A549 (cell line): ENCODE measurements around the gene TMEM250. TPM values are rescaled to one million over a fixed set of nuclear protein-coding genes. Genes with fewer than 3 reads are reported as not detected.

Source experiments
- ATAC-seq, 2 experiments: fragments of 200-7000 bp in 1 of 2; fragments of >200 bp in 1 of 2; cut with Nextera tagmentation in 1 of 2; cut with Tn5 transposase in 1 of 2; 3 replicates each; pipeline versions ENCODE4 v1.8.0 to v1.9.1; 2018 to 2020; ENCODE audit warnings: mild to moderate bottlenecking in 1 of 2, moderate library complexity in 1 of 2
- CTCF ChIA-PET: fragments of 300-600 bp; sonication (Branson Sonifier 250); formaldehyde crosslinking; extraction: SDS; loops from one replicate; lab custom pipeline; 2021; ENCODE audit warnings: antibody characterized with exemption, inconsistent platforms; lab: Yijun Ruan, JAX
- POLR2A ChIA-PET: fragments of 350-600 bp; formaldehyde crosslinking; extraction: SDS; loops from one replicate; lab custom pipeline; 2021; ENCODE audit warnings: antibody characterized with exemption, inconsistent platforms; lab: Yijun Ruan, JAX
- DNase-seq, 2 experiments: peaks; one replicate each; pipeline versions ENCODE4 v3.0.0 to v3.0.0-alpha.2; 2011 to 2016; ENCODE audit warnings: low read depth in 1 of 2, low spot score in 1 of 2
- FAIRE-seq: peaks from 2 replicates; lab custom pipeline; 2011; peaks lifted over from hg19 to GRCh38; lab: Jason Lieb, UNC
- H3K27ac ChIP-seq, 2 experiments: fragments of >200 bp; sonication (Bioruptor Twin); formaldehyde crosslinking; 3 replicates each; pipeline ENCODE4 v1.5.1; 2016 to 2017
- H3K4me1 ChIP-seq: fragments of >200 bp; sonication (Bioruptor Twin); formaldehyde crosslinking; 3 replicates; pipeline ENCODE4 v1.6.1; 2016
- H3K4me2 ChIP-seq: fragments of >200 bp; sonication (Bioruptor Twin); formaldehyde crosslinking; 3 replicates; pipeline ENCODE4 v1.6.1; 2016
- H3K4me3 ChIP-seq: fragments of >200 bp; sonication (Bioruptor Twin); formaldehyde crosslinking; 3 replicates; pipeline ENCODE4 v1.5.1; 2016
- H3K9me3 ChIP-seq: fragments of >200 bp; sonication (Bioruptor Twin); formaldehyde crosslinking; 3 replicates; pipeline ENCODE4 v1.6.1; 2016
- CBX2 ChIP-seq: fragments of 200-600 bp; sonication (generic); IDR thresholded peaks from 2 replicates; pipeline ENCODE4 v1.6.1; 2016; ENCODE audit warnings: low read depth, mild to moderate bottlenecking, borderline replicate concordance
- ESRRA ChIP-seq: fragments of 150-350 bp; IDR thresholded peaks from 2 replicates; pipeline ENCODE4 v1.6.1; 2014; ENCODE audit warnings: mild to moderate bottlenecking, low read length, borderline replicate concordance
- FOSB ChIP-seq: fragments of 250-450 bp; sonication (Bioruptor Pico); IDR thresholded peaks from 2 replicates; pipeline ENCODE4 v1.5.0; 2020; ENCODE audit warnings: mild to moderate bottlenecking, moderate library complexity
- FOXS1 ChIP-seq: fragments of 250-450 bp; sonication (Bioruptor Pico); IDR thresholded peaks from 2 replicates; pipeline ENCODE4 v1.5.0; 2020; ENCODE audit warnings: mild to moderate bottlenecking, moderate library complexity
- HOXA7 ChIP-seq: fragments of 250-450 bp; sonication (Bioruptor Pico); IDR thresholded peaks from 2 replicates; pipeline ENCODE4 v1.5.0; 2020; ENCODE audit warnings: mild to moderate bottlenecking, moderate library complexity
- JUN ChIP-seq, 2 experiments: fragments of >200 bp; sonication (Bioruptor Twin); formaldehyde crosslinking; IDR thresholded peaks; 2 replicates in 1 of 2; 3 replicates in 1 of 2; pipeline ENCODE4 v1.6.1; 2016 to 2017
- KDM1A ChIP-seq: fragments of 200-600 bp; sonication (generic); IDR thresholded peaks from 2 replicates; pipeline ENCODE4 v1.6.1; 2016; ENCODE audit warnings: low read depth, mild to moderate bottlenecking
- KDM5A ChIP-seq: fragments of 200-600 bp; sonication (generic); IDR thresholded peaks from 2 replicates; pipeline ENCODE4 v1.6.1; 2016; ENCODE audit warnings: antibody characterized with exemption, mild to moderate bottlenecking
- MAZ ChIP-seq: fragments of 150-350 bp; IDR thresholded peaks from 2 replicates; pipeline ENCODE4 v1.6.1; 2014; ENCODE audit warnings: antibody characterized with exemption, low read depth, low read length, borderline replicate concordance
- NFE2L2 ChIP-seq: fragments of 150-350 bp; conservative IDR thresholded peaks from 2 replicates; pipeline ENCODE4 v1.6.1; 2014; ENCODE audit warnings: low read length
- NPAS2 ChIP-seq: fragments of 250-450 bp; sonication (Bioruptor Pico); IDR thresholded peaks from 2 replicates; pipeline ENCODE4 v1.8.0; 2022; ENCODE audit warnings: mild to moderate bottlenecking, moderate library complexity, borderline replicate concordance
- PHF8 ChIP-seq: fragments of 200-600 bp; sonication (generic); IDR thresholded peaks from 2 replicates; pipeline ENCODE4 v1.6.1; 2016; ENCODE audit warnings: low read depth, mild to moderate bottlenecking, antibody characterized with exemption, moderate library complexity, borderline replicate concordance
- RARB ChIP-seq: fragments of 250-450 bp; sonication (Bioruptor Pico); IDR thresholded peaks from 2 replicates; pipeline ENCODE4 v1.8.0; 2021; ENCODE audit warnings: mild to moderate bottlenecking, moderate library complexity
- SMC3 ChIP-seq: fragments of >200 bp; sonication (Bioruptor Twin); formaldehyde crosslinking; IDR thresholded peaks from 3 replicates; pipeline ENCODE4 v1.6.1; 2018; ENCODE audit warnings: inconsistent platforms
- ZSCAN20 ChIP-seq: fragments of 250-450 bp; sonication (Bioruptor Pico); IDR thresholded peaks from 2 replicates; pipeline ENCODE4 v1.8.0; 2022; ENCODE audit warnings: mild to moderate bottlenecking, moderate library complexity
- WGBS: methylation state at CpG from one replicate; pipeline ENCODE4 v1.1.6; 2017; ENCODE audit errors: missing lambda C conversion rate; 5-methylcytosine and 5-hydroxymethylcytosine counted together
- polyA plus RNA-seq, 4 experiments: library from polyadenylated mRNA; depleted of rRNA in 3 of 4; stranded (reverse); fragments of >200 nt; fragmentation: RNase III in 1 of 4; extraction: RNeasy Plus Mini Kit Qiagen cat#74134 plus additional on column Dnase treatment in 1 of 4; gene quantifications; 2 replicates in 3 of 4; 3 replicates in 1 of 4; pipeline ENCODE4 v1.2.3, GENCODE V29; 2011 to 2017
- TF ChIP-seq, protein P1 (sequence below): IDR thresholded peaks from 2 replicates; pipeline ENCODE4 v1.6.1; 2012
- TF ChIP-seq, protein P2 (sequence below): fragments of 250-450 bp; sonication (Bioruptor Pico); IDR thresholded peaks from 2 replicates; pipeline ENCODE4 v1.5.0; 2020; ENCODE audit warnings: low read depth, mild to moderate bottlenecking, moderate library complexity
- TF ChIP-seq, protein P3 (sequence below): fragments of 150-350 bp; IDR thresholded peaks from 2 replicates; pipeline ENCODE4 v1.6.1; 2014; ENCODE audit warnings: low read depth, mild to moderate bottlenecking, low read length
- TF ChIP-seq, protein P4 (sequence below): fragments of 200-600 bp; sonication (generic); IDR thresholded peaks from 2 replicates; pipeline ENCODE4 v1.6.1; 2016; ENCODE audit warnings: antibody characterized with exemption, mild to moderate bottlenecking, moderate library complexity

Gene TMEM250
- polyA plus RNA-seq, 2 of the 4 experiments (the other 2 are of a cell fraction) = 13.0 to 35.2 TPM

DNA sequence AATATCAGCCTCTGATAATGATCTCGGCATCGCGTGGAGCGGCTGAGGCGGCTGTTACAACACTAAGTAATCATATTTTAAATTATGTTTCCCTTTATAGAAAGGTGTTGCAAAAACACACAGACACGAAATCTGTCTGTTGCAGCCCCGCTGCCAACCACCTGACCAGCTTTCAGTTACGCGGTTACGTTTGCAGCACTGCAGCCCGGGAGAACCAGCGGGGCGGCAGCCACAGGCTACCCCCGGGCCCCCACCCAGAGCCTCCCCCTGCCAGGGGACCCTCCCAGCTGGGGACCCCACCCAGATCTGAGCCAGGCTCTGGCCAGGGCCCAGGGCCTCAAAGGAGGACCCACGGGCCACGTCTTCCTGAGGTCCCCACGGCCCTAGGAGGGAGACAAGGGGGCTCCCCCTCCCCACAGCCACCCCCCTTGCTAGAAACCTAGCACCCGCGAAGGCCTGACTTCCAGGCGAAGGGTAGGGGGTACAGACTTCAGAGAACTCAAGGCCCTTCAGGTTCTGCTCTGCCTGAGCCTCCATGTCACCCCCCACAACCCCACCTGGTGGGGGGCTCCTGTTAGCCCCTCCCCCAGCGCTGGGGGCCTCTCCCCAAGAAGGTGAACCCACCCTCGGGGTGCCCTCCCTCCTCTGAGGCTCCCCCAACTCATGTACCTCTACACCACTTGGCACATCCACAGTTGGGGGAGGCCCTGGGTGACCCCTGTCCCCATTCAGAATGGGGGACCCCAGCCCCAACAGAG, 29.6 kb downstream of the TMEM250 start:
- TF ChIP-seq, protein P1, sequence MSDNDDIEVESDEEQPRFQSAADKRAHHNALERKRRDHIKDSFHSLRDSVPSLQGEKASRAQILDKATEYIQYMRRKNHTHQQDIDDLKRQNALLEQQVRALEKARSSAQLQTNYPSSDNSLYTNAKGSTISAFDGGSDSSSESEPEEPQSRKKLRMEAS = no peak
- no peak for TF ChIP-seq RARB (CRISPR knock-in tag)
- no peak for TF ChIP-seq PHF8
- no peak for TF ChIP-seq ESRRA
- no peak for TF ChIP-seq FOSB
- no peak for TF ChIP-seq FOXS1 (CRISPR knock-in tag)
- TF ChIP-seq, protein P2, sequence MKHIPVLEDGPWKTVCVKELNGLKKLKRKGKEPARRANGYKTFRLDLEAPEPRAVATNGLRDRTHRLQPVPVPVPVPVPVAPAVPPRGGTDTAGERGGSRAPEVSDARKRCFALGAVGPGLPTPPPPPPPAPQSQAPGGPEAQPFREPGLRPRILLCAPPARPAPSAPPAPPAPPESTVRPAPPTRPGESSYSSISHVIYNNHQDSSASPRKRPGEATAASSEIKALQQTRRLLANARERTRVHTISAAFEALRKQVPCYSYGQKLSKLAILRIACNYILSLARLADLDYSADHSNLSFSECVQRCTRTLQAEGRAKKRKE = no peak
- TF ChIP-seq KDM5A = no peak
- TF ChIP-seq KDM1A = no peak
- TF ChIP-seq, protein P3, sequence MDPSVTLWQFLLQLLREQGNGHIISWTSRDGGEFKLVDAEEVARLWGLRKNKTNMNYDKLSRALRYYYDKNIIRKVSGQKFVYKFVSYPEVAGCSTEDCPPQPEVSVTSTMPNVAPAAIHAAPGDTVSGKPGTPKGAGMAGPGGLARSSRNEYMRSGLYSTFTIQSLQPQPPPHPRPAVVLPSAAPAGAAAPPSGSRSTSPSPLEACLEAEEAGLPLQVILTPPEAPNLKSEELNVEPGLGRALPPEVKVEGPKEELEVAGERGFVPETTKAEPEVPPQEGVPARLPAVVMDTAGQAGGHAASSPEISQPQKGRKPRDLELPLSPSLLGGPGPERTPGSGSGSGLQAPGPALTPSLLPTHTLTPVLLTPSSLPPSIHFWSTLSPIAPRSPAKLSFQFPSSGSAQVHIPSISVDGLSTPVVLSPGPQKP = no peak
- no peak for TF ChIP-seq MAZ
- TF ChIP-seq NPAS2 (CRISPR knock-in tag) = no peak
- TF ChIP-seq JUN (IDR thresholded peaks at IDR 0.05) = no peak
- no peak for TF ChIP-seq HOXA7
- TF ChIP-seq SMC3 = no peak
- no peak for TF ChIP-seq CBX2
- H3K4me2 ChIP-seq = no peak overlapping the region
- H3K4me1 ChIP-seq = peaks cover 48% of the 10 kb centered on the region
- ATAC-seq (no peak), DNase-seq (no peak), FAIRE-seq (no peak)
- H3K4me3 ChIP-seq = no peak overlapping the region
- 89% methylated on average over 16 of the region's 22 CpGs for WGBS
- H3K27ac ChIP-seq = peak overlapping the region in 1 of 2 experiments; percentile 45; a peak in 3 of 6 replicates
- no peaks in the 10 kb centered on the region for H3K9me3 ChIP-seq
- CTCF ChIA-PET = interaction anchor here (0.7 to 4.2 kb wide), 16 partner anchors 9 to 136 kb away, joined by 3 to 94 read pairs (median 4); partner anchors contain the start of gene TMEM250
- POLR2A ChIA-PET = interaction anchor here (1.2 to 2.0 kb wide), 2 partner anchors 29 to 37 kb away, joined by 5 to 9 read pairs; no protein-coding TSS in a partner anchor

DNA sequence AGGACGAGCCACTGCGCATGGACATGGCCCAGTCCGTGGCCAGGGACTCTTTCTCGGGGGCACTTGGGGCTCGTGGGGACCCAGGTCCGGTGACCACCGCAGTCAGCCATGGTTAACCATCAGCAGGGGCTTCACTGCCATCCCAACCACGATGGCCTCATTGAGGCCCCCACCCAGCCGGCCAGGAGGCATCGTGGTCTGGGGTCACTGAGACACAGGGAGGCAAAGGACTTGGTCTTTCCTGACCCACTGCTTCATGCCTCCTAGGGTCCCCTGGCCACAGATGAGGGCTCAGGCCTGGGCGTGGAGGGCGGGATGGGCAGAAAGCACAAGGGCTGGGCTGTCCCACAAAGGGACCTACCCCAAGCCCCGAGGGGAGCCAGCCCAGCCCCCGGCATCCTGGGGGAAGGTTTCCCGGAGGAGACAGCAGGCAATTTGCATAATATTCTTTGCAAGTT, 30.2 kb downstream of the TMEM250 start:
- TF ChIP-seq, protein P1 = no peak
- TF ChIP-seq KDM1A (no peak), ZSCAN20 (no peak), NFE2L2 (no peak)
- TF ChIP-seq, protein P4, sequence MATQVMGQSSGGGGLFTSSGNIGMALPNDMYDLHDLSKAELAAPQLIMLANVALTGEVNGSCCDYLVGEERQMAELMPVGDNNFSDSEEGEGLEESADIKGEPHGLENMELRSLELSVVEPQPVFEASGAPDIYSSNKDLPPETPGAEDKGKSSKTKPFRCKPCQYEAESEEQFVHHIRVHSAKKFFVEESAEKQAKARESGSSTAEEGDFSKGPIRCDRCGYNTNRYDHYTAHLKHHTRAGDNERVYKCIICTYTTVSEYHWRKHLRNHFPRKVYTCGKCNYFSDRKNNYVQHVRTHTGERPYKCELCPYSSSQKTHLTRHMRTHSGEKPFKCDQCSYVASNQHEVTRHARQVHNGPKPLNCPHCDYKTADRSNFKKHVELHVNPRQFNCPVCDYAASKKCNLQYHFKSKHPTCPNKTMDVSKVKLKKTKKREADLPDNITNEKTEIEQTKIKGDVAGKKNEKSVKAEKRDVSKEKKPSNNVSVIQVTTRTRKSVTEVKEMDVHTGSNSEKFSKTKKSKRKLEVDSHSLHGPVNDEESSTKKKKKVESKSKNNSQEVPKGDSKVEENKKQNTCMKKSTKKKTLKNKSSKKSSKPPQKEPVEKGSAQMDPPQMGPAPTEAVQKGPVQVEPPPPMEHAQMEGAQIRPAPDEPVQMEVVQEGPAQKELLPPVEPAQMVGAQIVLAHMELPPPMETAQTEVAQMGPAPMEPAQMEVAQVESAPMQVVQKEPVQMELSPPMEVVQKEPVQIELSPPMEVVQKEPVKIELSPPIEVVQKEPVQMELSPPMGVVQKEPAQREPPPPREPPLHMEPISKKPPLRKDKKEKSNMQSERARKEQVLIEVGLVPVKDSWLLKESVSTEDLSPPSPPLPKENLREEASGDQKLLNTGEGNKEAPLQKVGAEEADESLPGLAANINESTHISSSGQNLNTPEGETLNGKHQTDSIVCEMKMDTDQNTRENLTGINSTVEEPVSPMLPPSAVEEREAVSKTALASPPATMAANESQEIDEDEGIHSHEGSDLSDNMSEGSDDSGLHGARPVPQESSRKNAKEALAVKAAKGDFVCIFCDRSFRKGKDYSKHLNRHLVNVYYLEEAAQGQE = no peak
- WGBS = 80% methylated on average over 15 of the region's 15 CpGs
- no peak overlapping the region for H3K4me2 ChIP-seq
- no peak for ATAC-seq
- ChIA-PET POLR2A (no interaction called here), CTCF (interaction anchor here (0.9 to 4.2 kb wide), 7 partner anchors 18 to 137 kb away, joined by 3 to 94 read pairs (median 4); partner anchors contain the start of gene TMEM250)
- H3K9me3 ChIP-seq = no peaks in the 10 kb centered on the region
- no peak overlapping the region for H3K27ac ChIP-seq
- H3K4me1 ChIP-seq = peaks cover 46% of the 10 kb centered on the region
- FAIRE-seq = no peak
- no peak overlapping the region for H3K4me3 ChIP-seq
- DNase-seq = no peak
